K562 (cell line): ENCODE results near the gene SH3BP2. TPM values are rescaled to one million over a fixed set of nuclear protein-coding genes. Genes with fewer than 3 reads are reported as not detected.

Source experiments
- ATAC-seq: fragments of 200-7000 bp; cut with Tn5 transposase; 3 replicates; pipeline ENCODE4 v1.9.1; 2020; ENCODE audit warnings: moderate library complexity
- BruUV-seq: library from RNA; stranded (reverse); fragments of 400-500 nt; replicated peaks from 2 replicates; lab custom pipeline; 2021; lab: Mats Ljungman, UMichigan
- CTCF ChIA-PET: fragments of 300-600 bp; formaldehyde crosslinking; extraction: SDS; loops from one replicate; lab custom pipeline; 2021; ENCODE audit warnings: low intra/inter-chr PET ratio; lab: Yijun Ruan, JAX
- POLR2A ChIA-PET: fragments of 300-600, 350-650 bp; sonication (Branson Sonifier 250); formaldehyde crosslinking; extraction: SDS; loops from one replicate; lab custom pipeline; 2021; ENCODE audit warnings: antibody characterized with exemption, inconsistent platforms; lab: Yijun Ruan, JAX
- DNase-seq, 4 experiments: peaks; one replicate each; pipeline versions ENCODE4 v3.0.0 to v3.0.0-alpha.2; 2011 to 2018; ENCODE audit warnings: low spot score in 3 of 4, mixed read lengths in 3 of 4; ENCODE audit errors: extremely low read depth in 1 of 4
- FAIRE-seq: peaks from 2 replicates; lab custom pipeline; 2011; peaks lifted over from hg19 to GRCh38; lab: Jason Lieb, UNC
- H2AFZ ChIP-seq: 2 replicates; pipeline ENCODE4 v1.6.0; 2011; ENCODE audit warnings: low read depth, low read length, control low read depth, inconsistent platforms
- H3K27ac ChIP-seq: fragments of 200-600 bp; 3 replicates; pipeline ENCODE4 v1.8.0; 2011; ENCODE audit warnings: low read depth, mild to moderate bottlenecking, control low read depth, inconsistent platforms, low read length, moderate library complexity, mixed read lengths; ENCODE audit errors: extremely low read depth
- H3K27me3 ChIP-seq, 2 experiments: fragments of 300-600 bp in 1 of 2; 2 replicates in 1 of 2; 3 replicates in 1 of 2; pipeline versions ENCODE4 v1.6.0 to v1.8.0; 2011; ENCODE audit warnings: inconsistent platforms in 2 of 2, low read length in 2 of 2, mild to moderate bottlenecking in 1 of 2, mixed read lengths in 1 of 2, moderate library complexity in 1 of 2; ENCODE audit not compliant: control insufficient read depth in 2 of 2, insufficient read depth in 2 of 2
- H3K36me3 ChIP-seq: fragments of 300-600 bp; 3 replicates; pipeline ENCODE4 v1.8.0; 2011; ENCODE audit warnings: mild to moderate bottlenecking, low read length, inconsistent platforms; ENCODE audit not compliant: control insufficient read depth, insufficient read depth
- H3K4me1 ChIP-seq, 2 experiments: fragments of 200-600 bp in 1 of 2; replicated peaks in 1 of 2; 2 replicates in 1 of 2; 3 replicates in 1 of 2; pipeline versions ENCODE4 v1.5.1 to v1.8.0; 2011; ENCODE audit warnings: inconsistent platforms in 2 of 2, low read length in 2 of 2, mild to moderate bottlenecking in 1 of 2, mixed read lengths in 1 of 2, moderate library complexity in 1 of 2; ENCODE audit not compliant: control insufficient read depth in 2 of 2, insufficient read depth in 2 of 2
- H3K4me2 ChIP-seq: 2 replicates; pipeline ENCODE4 v1.6.1; 2011; ENCODE audit warnings: low read length, control low read depth, inconsistent platforms, mixed read lengths; ENCODE audit not compliant: insufficient read depth
- H3K4me3 ChIP-seq: fragments of 200-600 bp; sonication (generic), shearing (Covaris generic); 2 replicates; pipeline ENCODE4 v1.5.1; 2016; ENCODE audit warnings: control low read depth, inconsistent platforms
- H3K79me2 ChIP-seq: fragments of 200-600 bp; 3 replicates; pipeline ENCODE4 v1.8.0; 2011; ENCODE audit warnings: low read length, inconsistent platforms; ENCODE audit not compliant: control insufficient read depth, insufficient read depth
- H3K9ac ChIP-seq, 2 experiments: 2 replicates each; pipeline versions ENCODE4 v1.6.0 to v1.6.1; 2011; ENCODE audit warnings: low read depth in 2 of 2, low read length in 2 of 2, control low read depth in 1 of 2, inconsistent platforms in 1 of 2, mild to moderate bottlenecking in 1 of 2, mixed read lengths in 1 of 2; ENCODE audit not compliant: insufficient read depth in 1 of 2
- H3K9me1 ChIP-seq: one replicate; pipeline ENCODE4 v1.6.0; 2011; ENCODE audit warnings: inconsistent platforms, mild to moderate bottlenecking, low read length, moderate library complexity; ENCODE audit not compliant: control insufficient read depth, insufficient read depth
- H3K9me3 ChIP-seq: replicated peaks from 2 replicates; pipeline ENCODE4 v1.5.1; 2011; ENCODE audit warnings: low read depth, low read length, inconsistent platforms; ENCODE audit not compliant: control insufficient read depth, insufficient read depth
- H4K20me1 ChIP-seq: replicated peaks from 2 replicates; pipeline ENCODE4 v1.6.1; 2011; ENCODE audit warnings: low read length, inconsistent platforms, mixed read lengths; ENCODE audit not compliant: control insufficient read depth, insufficient read depth
- BRD9 ChIP-seq: fragments of 450-650 bp; IDR thresholded peaks from 2 replicates; pipeline ENCODE4 v1.6.1; 2018; ENCODE audit warnings: low read depth; ENCODE audit not compliant: partially characterized antibody
- C11orf30 ChIP-seq: fragments of 450-650 bp; IDR thresholded peaks from 2 replicates; pipeline ENCODE4 v1.6.1; 2016; ENCODE audit warnings: low read depth, mild to moderate bottlenecking
- FUS ChIP-seq: fragments of 200-400 bp; formaldehyde crosslinking; optimal IDR thresholded peaks from 2 replicates; pipeline ENCODE3; 2017; ENCODE audit warnings: low read depth, low read length
- GABPA ChIP-seq: fragments of 200-800 bp; sonication (Bioruptor generic); conservative IDR thresholded peaks from 2 replicates; pipeline ENCODE4 v1.6.1; 2016; ENCODE audit warnings: low read depth, missing genetic modification characterization, missing compliant biosample characterization
- GATA2 ChIP-seq: sonication (generic); formaldehyde crosslinking; IDR thresholded peaks from 2 replicates; pipeline ENCODE4 v1.4.0; 2020; ENCODE audit warnings: mild to moderate bottlenecking, missing genetic modification reagents
- HNRNPK ChIP-seq: fragments of 200-400 bp; formaldehyde crosslinking; IDR thresholded peaks from one replicate; pipeline ENCODE4 v1.6.1; 2018; ENCODE audit warnings: mild to moderate bottlenecking, low read depth, low read length; ENCODE audit not compliant: poor library complexity, severe bottlenecking
- OTX1 ChIP-seq: fragments of 450-650 bp; formaldehyde crosslinking; IDR thresholded peaks from 2 replicates; pipeline ENCODE4 v1.4.0; 2022; ENCODE audit warnings: mild to moderate bottlenecking
- PRDM10 ChIP-seq: fragments of 450-650 bp; IDR thresholded peaks from 2 replicates; pipeline ENCODE4 v1.6.1; 2018; ENCODE audit not compliant: partially characterized antibody
- RBM17 ChIP-seq: fragments of 200-400 bp; formaldehyde crosslinking; IDR thresholded peaks from 2 replicates; pipeline ENCODE4 v1.6.1; 2017; ENCODE audit warnings: low read depth, mild to moderate bottlenecking, low read length, borderline replicate concordance
- SPI1 ChIP-seq: IDR thresholded peaks from 2 replicates; pipeline ENCODE4 v1.6.1; 2011; ENCODE audit warnings: low read depth, low read length, control low read depth, borderline replicate concordance
- SREBF2 ChIP-seq: sonication (generic); formaldehyde crosslinking; IDR thresholded peaks from 2 replicates; pipeline ENCODE4 v1.4.0; 2020; ENCODE audit warnings: mild to moderate bottlenecking, missing genetic modification reagents
- THRB ChIP-seq: fragments of 450-650 bp; formaldehyde crosslinking; conservative IDR thresholded peaks from 2 replicates; pipeline ENCODE4 v1.4.0; 2022; ENCODE audit warnings: mild to moderate bottlenecking, missing genetic modification characterization
- USF1 ChIP-seq: sonication (generic); formaldehyde crosslinking; IDR thresholded peaks from 2 replicates; pipeline ENCODE4 v1.9.0; 2022; ENCODE audit warnings: mild to moderate bottlenecking, missing genetic modification reagents
- ZKSCAN8 ChIP-seq: fragments of 200-800 bp; sonication (Bioruptor generic); IDR thresholded peaks from 2 replicates; pipeline ENCODE4 v1.6.1; 2016; ENCODE audit warnings: missing genetic modification characterization, missing compliant biosample characterization
- ZNF146 ChIP-seq: IDR thresholded peaks from one replicate; pipeline ENCODE4 v1.6.1; 2018; ENCODE audit warnings: missing compliant biosample characterization; ENCODE audit not compliant: unreplicated experiment
- WGBS: fragments of 100-300 bp; shearing (Covaris generic); methylation state at CpG from one replicate; pipeline ENCODE4 v1.1.6; 2016; ENCODE audit warnings: low coverage, mixed read lengths; ENCODE audit not compliant: insufficient coverage; ENCODE audit errors: missing lambda C conversion rate; 5-methylcytosine and 5-hydroxymethylcytosine counted together
- in situ Hi-C: fragments of 300-500 bp; cut with MboI; formaldehyde crosslinking; loops from 4 replicates; pipeline ENCODE4 v1.15.0; 2018; ENCODE audit warnings: inconsistent platforms, mixed read lengths
- intact Hi-C: fragments of 100-400 bp; cut with micrococcal nuclease; formaldehyde crosslinking; loops from 2 replicates; pipeline ENCODE4 v1.14.2; 2022
- polyA plus RNA-seq, 8 experiments: library from polyadenylated mRNA; depleted of rRNA in 4 of 8; stranded (reverse) in 5 of 8; unstranded in 3 of 8; fragments of >200 nt; fragmentation: Nextera tagmentation in 2 of 8; fragmentation: Illumina TruSeq in 1 of 8; extraction: Ambion mirVana in 2 of 8; extraction: Trizol in 1 of 8; gene quantifications; 2 replicates each; pipeline versions ENCODE4 v1.2.1 to v1.2.3, GENCODE V29; 2011 to 2014; ENCODE audit warnings: inconsistent platforms in 1 of 8, missing spikeins in 1 of 8
- total RNA-seq, 7 experiments: library from RNA; depleted of rRNA in 6 of 7; stranded (reverse); fragments of >200 nt in 6 of 7; fragmentation: Illumina TruSeq in 2 of 7; extraction: Trizol in 2 of 7; gene quantifications; 2 replicates each; pipeline versions ENCODE4 v1.2.1 to v1.2.3, GENCODE V29; 2011 to 2021; ENCODE audit warnings: low replicate concordance in 1 of 7

SH3BP2 gene
- total and polyA plus RNA-seq, 9 of the 15 experiments (the other 6 are each of a cell fraction or from before 2014, with no cell fraction given): 0.34 to 16.0 (median 5.1) TPM

- intact Hi-C loops: loop anchor here (5.0 kb wide), 2 partner anchors 48 to 73 kb away; partner anchors contain the start of gene ADD1
- no peaks in the 10 kb centered on the region for H3K9me1 ChIP-seq
- ATAC-seq (peak; percentile 17), DNase-seq (peak in 1 of 4 experiments; percentile 62), FAIRE-seq (peak; percentile 62)
- ChIA-PET POLR2A (interaction anchor here (1.3 kb wide), 1 partner anchor 9 kb away, joined by 8 read pairs; no protein-coding TSS in a partner anchor), CTCF (no interaction called here)
- peak overlapping the region; percentile 58; the same call in 1 of the 2 replicates for H2AFZ ChIP-seq
- in situ Hi-C loops: no loop called here
- H3K79me2 ChIP-seq: no peaks in the 10 kb centered on the region; the same call in 2 of the 3 replicates
- no peaks in the 10 kb centered on the region; the same call in 1 of the 2 replicates for H4K20me1 ChIP-seq
- H3K36me3 ChIP-seq: no peaks in the 10 kb centered on the region
- peak overlapping the region; percentile 68 for H3K4me2 ChIP-seq
- no peaks in the 10 kb centered on the region for H3K9me3 ChIP-seq
- peaks cover 15 to 100% of the 10 kb centered on the region in 2 experiments for H3K4me1 ChIP-seq
- peak overlapping the region; percentile 50; the same call in 1 of the 2 replicates for H3K4me3 ChIP-seq
- BruUV-seq: no TSS peak
- H3K27ac ChIP-seq: peak overlapping the region; percentile 39; the same call in 1 of the 3 replicates
- WGBS: 55% methylated on average over 9 of the region's 11 CpGs
- H3K9ac ChIP-seq: peak overlapping the region; percentile 48 to 90; a peak in 3 of 4 replicates
- no peaks in the 10 kb centered on the region for H3K27me3 ChIP-seq
- peak; percentile 54; the same call in 1 of the 2 replicates for TF ChIP-seq SPI1
- TF ChIP-seq GABPA (tag): peak; percentile 78
- TF ChIP-seq ZNF146: no peak
- TF ChIP-seq C11orf30: peak; percentile 94
- no peak for TF ChIP-seq OTX1 (CRISPR knock-in tag)
- no peak for TF ChIP-seq GATA2 (CRISPR knock-in tag)
- no peak for TF ChIP-seq RBM17
- TF ChIP-seq THRB: no peak
- no peak for TF ChIP-seq HNRNPK
- TF ChIP-seq SREBF2: no peak
- no peak for TF ChIP-seq USF1
- TF ChIP-seq BRD9: no peak
- no peak for TF ChIP-seq FUS
- no peak for TF ChIP-seq ZKSCAN8 (CRISPR knock-in tag)
- peak; percentile 62 for TF ChIP-seq PRDM10
Measured at GRCh38 chr4:2794486-2795299, 1.8 kb downstream of the SH3BP2 start.
